Epithelial cell of proximal tubule (primary cell): Measurements from ENCODE around the gene TTC17. TPM values are rescaled to one million over a fixed set of nuclear protein-coding genes. Genes with fewer than 3 reads are reported as not detected.
"Not testable (repeated sequence)": the region's sequence is repeated elsewhere in the genome, so short reads cannot be mapped to it uniquely, and the experiment has no call there.

Experiments
- DNase-seq: peaks from one replicate; pipeline ENCODE4 v3.0.0-alpha.2; 2011; ENCODE audit warnings: low read depth
- H3K4me3 ChIP-seq: 2 replicates; pipeline ENCODE4 v1.5.1; 2011; ENCODE audit warnings: low read depth, mild to moderate bottlenecking, low read length
- total RNA-seq: library from RNA; depleted of rRNA; stranded (reverse); fragments of >200 nt; gene quantifications from 2 replicates; pipeline ENCODE4 v1.2.3, GENCODE V29; 2015
- TF ChIP-seq, protein P1 (sequence below): conservative IDR thresholded peaks from 2 replicates; pipeline ENCODE4 v1.5.1; 2012; ENCODE audit warnings: low read depth, mild to moderate bottlenecking, low read length

TTC17 gene
- total RNA-seq, 1 donor from 2014 or later: 32.6 TPM

DNA sequence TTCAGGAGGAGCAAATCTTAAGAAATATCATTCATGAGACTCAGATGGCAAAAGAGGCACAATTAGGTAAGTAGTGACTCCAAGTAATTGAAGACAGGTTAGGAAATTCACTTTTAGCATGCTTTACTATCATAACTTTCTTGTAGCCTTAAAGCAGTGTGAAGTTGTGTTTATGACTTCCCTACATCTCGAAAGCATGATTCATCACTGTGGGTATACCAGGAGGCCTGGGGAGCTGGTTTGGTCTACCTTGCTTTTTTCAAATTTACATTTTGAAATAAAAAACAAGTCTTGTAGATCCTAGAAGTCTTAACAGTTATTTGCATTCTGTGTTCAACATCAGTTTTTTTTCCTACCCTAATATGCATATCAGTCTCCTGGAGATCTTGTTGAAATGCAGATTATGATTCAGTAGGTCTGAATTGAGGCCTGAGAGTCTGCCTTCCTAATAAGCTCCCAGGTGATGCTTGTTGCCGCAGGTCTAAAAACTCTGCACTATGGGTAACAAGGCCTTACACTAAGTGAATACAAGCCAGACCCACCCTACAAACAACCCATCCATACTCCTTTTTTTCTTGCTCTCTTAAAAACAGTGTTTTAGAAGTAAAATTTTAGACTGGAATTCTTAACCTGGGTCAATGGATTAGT, 41.4 kb downstream of the TTC17 start:
- TF ChIP-seq, protein P1, sequence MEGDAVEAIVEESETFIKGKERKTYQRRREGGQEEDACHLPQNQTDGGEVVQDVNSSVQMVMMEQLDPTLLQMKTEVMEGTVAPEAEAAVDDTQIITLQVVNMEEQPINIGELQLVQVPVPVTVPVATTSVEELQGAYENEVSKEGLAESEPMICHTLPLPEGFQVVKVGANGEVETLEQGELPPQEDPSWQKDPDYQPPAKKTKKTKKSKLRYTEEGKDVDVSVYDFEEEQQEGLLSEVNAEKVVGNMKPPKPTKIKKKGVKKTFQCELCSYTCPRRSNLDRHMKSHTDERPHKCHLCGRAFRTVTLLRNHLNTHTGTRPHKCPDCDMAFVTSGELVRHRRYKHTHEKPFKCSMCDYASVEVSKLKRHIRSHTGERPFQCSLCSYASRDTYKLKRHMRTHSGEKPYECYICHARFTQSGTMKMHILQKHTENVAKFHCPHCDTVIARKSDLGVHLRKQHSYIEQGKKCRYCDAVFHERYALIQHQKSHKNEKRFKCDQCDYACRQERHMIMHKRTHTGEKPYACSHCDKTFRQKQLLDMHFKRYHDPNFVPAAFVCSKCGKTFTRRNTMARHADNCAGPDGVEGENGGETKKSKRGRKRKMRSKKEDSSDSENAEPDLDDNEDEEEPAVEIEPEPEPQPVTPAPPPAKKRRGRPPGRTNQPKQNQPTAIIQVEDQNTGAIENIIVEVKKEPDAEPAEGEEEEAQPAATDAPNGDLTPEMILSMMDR: no peak
- DNase-seq: no peak
- H3K4me3 ChIP-seq: no peak overlapping the region

DNA sequence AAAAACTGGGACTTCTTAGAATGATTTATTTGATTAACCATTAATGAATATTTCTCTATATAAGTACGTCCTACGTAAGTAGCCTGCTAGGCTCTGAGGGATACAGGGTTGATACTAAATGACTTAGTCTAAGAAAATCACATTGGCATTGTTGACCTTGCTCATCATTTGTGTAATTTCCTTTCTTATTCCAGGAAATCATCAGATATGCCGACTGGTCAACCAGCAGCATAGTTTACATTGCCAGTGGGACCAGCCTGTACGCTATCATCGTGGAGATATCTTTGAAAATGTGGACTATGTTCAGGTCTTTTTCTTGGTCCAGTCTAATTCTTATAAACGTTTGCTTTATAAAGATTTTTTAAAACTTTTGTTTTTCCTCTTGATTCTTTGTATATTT, 42.5 kb downstream of the TTC17 start:
- TF ChIP-seq, protein P1: no peak
- no peak for DNase-seq
- no peak overlapping the region for H3K4me3 ChIP-seq

DNA sequence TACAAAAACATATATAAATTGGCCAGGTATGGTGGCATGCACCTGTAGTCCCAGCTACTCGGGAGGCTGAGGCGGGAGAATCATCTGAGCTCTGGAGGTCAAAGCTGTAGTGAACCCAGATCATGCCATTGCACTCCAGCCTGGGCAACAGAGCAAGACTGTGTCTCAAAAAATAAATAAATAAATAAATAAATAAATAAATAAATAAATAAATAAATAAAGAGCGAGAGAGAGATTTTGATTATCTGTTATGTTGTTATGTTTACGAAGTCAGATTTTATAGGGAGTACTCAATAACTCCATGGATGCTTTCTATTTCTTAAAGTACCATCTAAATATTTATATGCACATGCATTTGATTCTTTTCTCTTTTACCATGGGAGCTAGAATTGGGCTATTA, 43.1 kb downstream of the TTC17 start:
- DNase-seq, H3K4me3 ChIP-seq: not testable (repeated sequence)

DNA sequence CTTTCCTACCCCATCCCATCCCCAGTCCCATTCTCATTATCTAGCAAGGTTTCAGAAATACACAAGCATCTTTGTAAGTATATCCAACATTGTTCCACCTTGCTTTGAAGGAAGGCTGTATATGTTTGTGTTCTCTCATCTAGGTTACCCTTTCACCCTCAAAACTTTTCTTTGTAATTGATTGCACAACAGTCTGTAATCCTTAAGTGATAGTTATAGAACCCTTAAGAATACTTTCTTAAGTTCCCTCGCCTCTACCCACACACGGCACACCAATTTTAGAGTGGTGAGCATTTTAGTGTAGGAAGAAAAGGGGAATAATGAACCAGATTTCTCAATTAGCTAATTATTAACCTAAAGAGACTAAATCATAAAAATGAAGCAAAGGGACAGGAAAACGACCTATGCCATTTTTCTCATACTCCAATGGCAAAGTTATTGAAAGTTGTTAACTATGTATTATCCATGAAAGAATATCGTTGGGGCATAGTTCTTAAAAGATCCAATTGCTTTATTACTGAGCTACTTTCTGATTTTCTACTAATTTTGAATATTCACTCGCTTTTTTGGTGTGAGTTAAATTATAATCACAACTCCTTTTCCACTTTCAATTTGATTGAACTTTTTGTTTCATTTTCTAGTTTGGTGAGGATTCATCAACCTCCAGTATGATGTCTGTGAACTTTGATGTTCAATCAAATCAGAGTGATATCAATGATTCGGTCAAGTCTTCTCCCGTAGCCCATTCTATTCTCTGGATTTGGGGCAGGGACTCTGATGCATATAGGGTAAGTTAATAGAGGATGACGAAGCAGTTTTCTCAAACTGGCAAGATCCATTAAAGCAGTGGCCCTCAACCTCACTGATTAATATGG, 44.9 kb downstream of the TTC17 start:
- TF ChIP-seq, protein P1: no peak
- DNase-seq: no peak

DNA sequence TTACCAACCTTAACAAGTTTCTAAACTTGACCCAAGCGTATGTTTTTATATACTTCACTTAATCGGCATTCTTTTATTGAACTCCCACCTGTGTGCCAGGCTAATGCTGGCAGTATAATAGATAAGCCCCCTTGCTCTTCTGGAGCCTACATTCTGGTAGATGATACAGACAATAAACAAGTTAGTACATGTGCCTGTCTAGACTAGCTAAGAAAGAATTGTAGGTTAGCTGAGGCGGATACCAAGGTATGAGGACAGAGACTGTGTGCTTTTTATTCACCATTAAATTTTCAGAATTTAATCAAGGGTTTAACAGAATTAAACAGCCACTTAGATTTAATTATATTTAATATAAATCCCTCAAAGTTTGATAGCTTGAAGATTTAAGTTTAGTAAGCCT, 45.7 kb downstream of the TTC17 start:
- no peak for DNase-seq
- no peak overlapping the region for H3K4me3 ChIP-seq
- TF ChIP-seq, protein P1: no peak

More for the DNA sequence above, 44.9 kb downstream of the TTC17 start:
- H3K4me3 ChIP-seq: no peak overlapping the region

DNA sequence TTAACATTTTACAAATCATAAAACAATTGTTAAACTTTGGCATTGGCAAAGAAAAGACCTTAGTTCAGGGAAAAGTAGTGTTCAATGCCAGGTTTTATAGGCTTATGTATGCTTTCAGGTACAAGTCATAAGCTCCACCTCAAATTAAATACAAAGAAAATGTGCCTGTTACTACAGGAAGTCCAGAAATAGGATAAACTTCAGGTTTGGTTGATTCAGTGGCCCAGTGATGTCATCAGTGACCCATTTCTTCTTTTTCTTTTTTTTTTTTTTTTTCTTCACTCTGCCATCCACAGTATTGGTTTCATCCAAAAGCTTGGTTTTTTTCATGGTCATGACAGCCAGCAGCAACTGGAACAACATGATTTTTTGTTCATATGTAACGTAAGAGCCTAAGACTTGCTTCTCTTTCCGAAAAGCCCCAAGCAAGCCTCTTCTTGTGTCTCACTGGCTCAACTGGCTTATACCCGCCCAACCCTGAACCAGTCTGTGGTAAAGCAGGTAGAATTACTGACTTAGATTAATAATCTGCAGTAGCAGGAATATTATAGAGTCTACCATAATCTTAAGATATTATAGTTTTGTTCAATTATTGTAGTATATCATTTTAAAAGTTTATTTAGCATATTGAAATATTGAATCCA, 46.2 kb downstream of the TTC17 start:
- no peak overlapping the region for H3K4me3 ChIP-seq
- no peak for DNase-seq
- TF ChIP-seq, protein P1: no peak

DNA sequence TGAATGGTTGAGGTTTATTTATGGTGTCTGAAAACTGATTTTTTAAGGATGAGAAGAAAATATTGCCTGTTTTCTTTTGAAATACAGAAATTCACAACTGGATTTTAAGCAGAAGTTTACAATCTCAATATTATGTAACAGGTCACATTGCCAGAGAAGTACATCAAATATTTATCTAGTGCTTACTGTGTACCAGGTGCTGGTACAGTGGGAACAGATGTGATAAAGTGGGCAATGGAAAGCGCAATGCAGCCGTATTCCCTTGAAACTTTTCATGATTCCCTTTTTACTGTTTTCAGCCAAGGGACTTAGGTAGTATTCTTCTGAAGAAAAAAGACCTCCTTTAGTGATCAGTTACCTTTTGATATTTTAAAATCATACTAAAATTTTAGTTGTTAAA, 49.6 kb downstream of the TTC17 start:
- H3K4me3 ChIP-seq: no peak overlapping the region
- DNase-seq: no peak
- TF ChIP-seq, protein P1: no peak
